ENCODE results near the gene LUZP2. TPM values are rescaled to one million over a fixed set of nuclear protein-coding genes. Genes with fewer than 3 reads are reported as not detected.

The LUZP2 gene
- not detected in 2 replicates for total RNA-seq

GRCh38 chr11:24496736-24497725 is at the start of gene LUZP2:
LUZP2 (plus strand) TSS chr11:24497053.
- intact Hi-C loops (cut with micrococcal nuclease), result no loop called here

- intact Hi-C loops (cut with micrococcal nuclease), result no loop called here
Measured at GRCh38 chr11:24453129-24453718, 43.6 kb upstream of the LUZP2 start.

GRCh38 chr11:24457985-24458384 is 38.9 kb upstream of the LUZP2 start:
- intact Hi-C loops (cut with micrococcal nuclease), result no loop called here

- intact Hi-C loops (cut with micrococcal nuclease), result no loop called here
Measured at GRCh38 chr11:24470431-24470830, 26.4 kb upstream of the LUZP2 start.

- intact Hi-C loops (cut with micrococcal nuclease), result no loop called here
Measured at GRCh38 chr11:24471084-24471483, 25.8 kb upstream of the LUZP2 start.

GRCh38 chr11:24478718-24479117 is 18.1 kb upstream of the LUZP2 start:
- intact Hi-C loops (cut with micrococcal nuclease), result no loop called here

GRCh38 chr11:24489477-24489876 is 7.4 kb upstream of the LUZP2 start:
- intact Hi-C loops (cut with micrococcal nuclease), result no loop called here

- intact Hi-C loops (cut with micrococcal nuclease), result no loop called here
Measured at GRCh38 chr11:24496386-24496735, 492 bp upstream of the LUZP2 start.

GRCh38 chr11:24497831-24498230 is 978 bp downstream of the LUZP2 start:
- intact Hi-C loops (cut with micrococcal nuclease), result no loop called here

- intact Hi-C loops (cut with micrococcal nuclease), result no loop called here
Measured at GRCh38 chr11:24502425-24502824, 5.6 kb downstream of the LUZP2 start.

GRCh38 chr11:24509114-24509513 is 12.3 kb downstream of the LUZP2 start:
- intact Hi-C loops (cut with micrococcal nuclease), result no loop called here

GRCh38 chr11:24511511-24511910 is 14.7 kb downstream of the LUZP2 start:
- intact Hi-C loops (cut with micrococcal nuclease), result no loop called here

GRCh38 chr11:24513479-24514218 is 16.8 kb downstream of the LUZP2 start:
- intact Hi-C loops (cut with micrococcal nuclease), result no loop called here

- intact Hi-C loops (cut with micrococcal nuclease), result no loop called here
Measured at GRCh38 chr11:24514219-24514594, 17.4 kb downstream of the LUZP2 start.

- intact Hi-C loops (cut with micrococcal nuclease), result no loop called here
Measured at GRCh38 chr11:24515632-24516031, 18.8 kb downstream of the LUZP2 start.

GRCh38 chr11:24516638-24517037 is 19.8 kb downstream of the LUZP2 start:
- intact Hi-C loops (cut with micrococcal nuclease), result no loop called here

GRCh38 chr11:24521601-24522000 is 24.7 kb downstream of the LUZP2 start:
- intact Hi-C loops (cut with micrococcal nuclease), result no loop called here

GRCh38 chr11:24524156-24524555 is 27.3 kb downstream of the LUZP2 start:
- intact Hi-C loops (cut with micrococcal nuclease), result no loop called here

GRCh38 chr11:24531528-24531927 is 34.7 kb downstream of the LUZP2 start:
- intact Hi-C loops (cut with micrococcal nuclease), result no loop called here

- intact Hi-C loops (cut with micrococcal nuclease), result no loop called here
Measured at GRCh38 chr11:24543771-24544170, 46.9 kb downstream of the LUZP2 start.

- intact Hi-C loops (cut with micrococcal nuclease), result no loop called here
Measured at GRCh38 chr11:24556693-24557092, 59.8 kb downstream of the LUZP2 start.

GRCh38 chr11:24559315-24559714 is 62.5 kb downstream of the LUZP2 start:
- intact Hi-C loops (cut with micrococcal nuclease), result no loop called here

Data from T-helper 2 cell treated with Interferon-gamma antibody and Interleukin-4, amounts not matched to agents 100 ng/mL and 5 ng/mL, for 36 hours (primary cell).